SJCRH30 (cell line): ENCODE measurements around the gene MAOA. TPM values are rescaled to one million over a fixed set of nuclear protein-coding genes. Genes with fewer than 3 reads are reported as not detected.

Source experiments
- DNase-seq, 2 experiments: peaks; one replicate each; pipeline ENCODE4 v3.0.0-alpha.2; 2015 to 2020
- H3K27ac ChIP-seq: fragments of 250-450 bp; sonication (Bioruptor Pico); 2 replicates; pipeline ENCODE4 v1.5.1; 2020; ENCODE audit warnings: mild to moderate bottlenecking, moderate library complexity
- H3K27me3 ChIP-seq: fragments of 250-450 bp; sonication (Bioruptor Pico); 2 replicates; pipeline ENCODE4 v1.5.1; 2020; ENCODE audit warnings: mild to moderate bottlenecking, moderate library complexity
- H3K36me3 ChIP-seq: fragments of 250-450 bp; sonication (Bioruptor Pico); 2 replicates; pipeline ENCODE4 v1.5.1; 2020; ENCODE audit warnings: mild to moderate bottlenecking, moderate library complexity
- H3K4me1 ChIP-seq: fragments of 250-450 bp; sonication (Bioruptor Pico); 2 replicates; pipeline ENCODE4 v1.5.1; 2020; ENCODE audit warnings: mild to moderate bottlenecking, moderate library complexity
- H3K4me3 ChIP-seq: fragments of 250-450 bp; sonication (Bioruptor Pico); 2 replicates; pipeline ENCODE4 v1.5.1; 2020; ENCODE audit warnings: mild to moderate bottlenecking, moderate library complexity
- H3K9me3 ChIP-seq: fragments of 250-450 bp; sonication (Bioruptor Pico); replicated peaks from 2 replicates; pipeline ENCODE4 v1.5.1; 2020; ENCODE audit warnings: mild to moderate bottlenecking, moderate library complexity
- total RNA-seq: library from RNA; depleted of rRNA; stranded (reverse); fragments of >200 nt; shearing (Covaris generic); gene quantifications from 2 replicates; pipeline ENCODE4 v1.2.3, GENCODE V29; 2014

The MAOA gene
- total RNA-seq, 1 experiment from 2014 or later: 0.47 TPM

DNA sequence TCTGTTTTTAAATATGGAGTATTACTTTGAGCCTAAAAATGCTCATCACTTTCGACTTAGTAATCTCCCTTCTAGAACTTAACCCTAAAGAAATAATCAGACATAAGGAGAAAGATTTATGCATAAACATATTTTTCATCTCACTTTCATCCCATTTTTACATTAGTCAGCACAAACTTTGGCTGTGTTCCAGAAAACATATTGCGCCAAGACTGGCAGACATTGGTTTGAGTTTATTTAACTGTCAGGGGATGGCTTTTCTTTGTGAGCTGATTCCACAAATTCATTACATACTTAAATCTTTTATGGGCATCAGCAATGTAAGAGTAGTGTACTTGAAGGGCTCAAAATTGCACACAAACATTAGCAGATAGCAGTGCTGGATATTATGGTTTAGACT lies 23.7 kb downstream of the MAOA start:
- no peaks in the 10 kb centered on the region for H3K36me3 ChIP-seq
- H3K27ac ChIP-seq: no peak overlapping the region
- no peak overlapping the region for H3K4me3 ChIP-seq
- no peaks in the 10 kb centered on the region for H3K27me3 ChIP-seq
- no peak for DNase-seq
- no peaks in the 10 kb centered on the region for H3K9me3 ChIP-seq
- no peaks in the 10 kb centered on the region for H3K4me1 ChIP-seq

DNA sequence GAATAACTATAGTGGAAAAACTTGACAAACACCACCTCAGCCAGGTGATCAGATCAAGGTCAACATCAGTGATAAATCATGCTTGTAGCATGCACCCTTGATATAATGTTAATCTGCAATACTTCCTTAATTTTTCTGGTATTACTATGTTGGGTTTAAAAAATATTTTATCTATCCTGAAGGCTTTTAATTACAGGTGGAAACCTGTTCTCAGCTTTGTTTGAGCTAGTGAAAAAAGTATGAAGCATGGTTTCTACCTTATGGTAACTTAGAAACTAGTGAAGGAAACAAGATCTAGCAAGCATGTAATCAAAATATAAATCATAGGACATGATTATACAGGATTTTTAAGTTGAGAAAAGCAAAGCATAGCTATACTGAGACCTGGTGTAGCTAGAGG lies 26.6 kb downstream of the MAOA start:
- H3K36me3 ChIP-seq: no peaks in the 10 kb centered on the region
- no peak overlapping the region for H3K4me3 ChIP-seq
- no peaks in the 10 kb centered on the region for H3K4me1 ChIP-seq
- no peak overlapping the region for H3K27ac ChIP-seq
- H3K27me3 ChIP-seq: no peaks in the 10 kb centered on the region
- no peak for DNase-seq
- H3K9me3 ChIP-seq: no peaks in the 10 kb centered on the region

DNA sequence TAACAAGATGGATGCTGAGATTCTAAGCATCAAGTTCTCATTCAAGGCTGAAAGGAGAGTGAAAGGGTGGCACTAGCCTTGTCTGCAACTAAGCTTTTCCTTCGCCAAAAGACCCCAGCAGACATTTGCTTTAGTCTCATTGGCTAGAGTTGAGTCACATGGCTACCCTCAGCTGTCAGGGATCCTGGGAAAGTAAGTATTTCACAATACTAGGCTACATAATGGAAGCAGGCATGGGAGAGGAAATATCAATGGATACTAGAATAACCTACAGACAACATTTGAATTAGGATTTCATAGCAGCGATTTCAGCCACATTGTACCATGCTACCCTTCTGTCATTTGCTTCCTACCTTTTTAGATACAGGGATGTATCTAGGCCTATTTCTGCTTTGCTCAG lies 29.1 kb downstream of the MAOA start:
- Histone ChIP-seq H3K4me3 (no peak overlapping the region), H3K27ac (no peak overlapping the region), H3K27me3 (no peaks in the 10 kb centered on the region), H3K9me3 (no peaks in the 10 kb centered on the region), H3K36me3 (no peaks in the 10 kb centered on the region), H3K4me1 (no peaks in the 10 kb centered on the region)
- no peak for DNase-seq

DNA sequence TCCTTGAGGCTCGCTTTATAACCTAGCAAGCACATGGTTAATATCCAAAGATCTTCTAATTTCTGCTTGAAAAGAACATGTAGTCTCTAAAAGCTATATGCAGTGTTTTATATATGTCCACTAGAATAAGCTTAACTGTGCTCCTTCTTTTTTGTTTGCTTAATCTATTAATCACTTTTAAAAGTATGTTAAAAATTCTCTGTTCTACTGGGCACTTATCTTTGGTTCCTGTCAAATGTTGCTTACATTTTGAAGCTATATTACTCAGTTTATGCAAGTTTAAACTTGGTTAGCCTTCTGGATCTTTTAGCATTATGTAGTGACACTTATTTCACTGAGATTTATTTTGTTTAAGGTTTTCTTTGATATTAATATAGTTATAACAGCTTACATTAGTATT lies 32.5 kb downstream of the MAOA start:
- Histone ChIP-seq H3K4me3 (no peak overlapping the region), H3K27ac (no peak overlapping the region), H3K9me3 (no peaks in the 10 kb centered on the region), H3K36me3 (no peaks in the 10 kb centered on the region), H3K27me3 (no peaks in the 10 kb centered on the region), H3K4me1 (no peaks in the 10 kb centered on the region)
- DNase-seq: no peak

GRCh38 chrX:43693602-43694406 lies 37.7 kb downstream of the MAOA start:
- Histone ChIP-seq H3K9me3 (no peaks in the 10 kb centered on the region), H3K27me3 (no peaks in the 10 kb centered on the region), H3K27ac (no peak overlapping the region), H3K4me1 (no peaks in the 10 kb centered on the region), H3K36me3 (no peaks in the 10 kb centered on the region), H3K4me3 (no peak overlapping the region)
- no peak for DNase-seq

- Histone ChIP-seq H3K27ac (no peak overlapping the region), H3K4me3 (no peak overlapping the region), H3K9me3 (no peaks in the 10 kb centered on the region), H3K36me3 (no peaks in the 10 kb centered on the region), H3K4me1 (no peaks in the 10 kb centered on the region), H3K27me3 (no peaks in the 10 kb centered on the region)
- DNase-seq: no peak
These were observed 43.4 kb downstream of the MAOA start for GRCh38 chrX:43699475-43699874.

- Histone ChIP-seq H3K9me3 (no peaks in the 10 kb centered on the region), H3K4me3 (no peak overlapping the region), H3K27me3 (no peaks in the 10 kb centered on the region), H3K4me1 (no peaks in the 10 kb centered on the region), H3K27ac (no peak overlapping the region), H3K36me3 (no peaks in the 10 kb centered on the region)
- no peak for DNase-seq
These were observed 46.0 kb downstream of the MAOA start for GRCh38 chrX:43702079-43702524.

GRCh38 chrX:43702660-43703059 lies 46.6 kb downstream of the MAOA start:
- Histone ChIP-seq H3K27me3 (no peaks in the 10 kb centered on the region), H3K4me1 (no peaks in the 10 kb centered on the region), H3K36me3 (no peaks in the 10 kb centered on the region), H3K27ac (no peak overlapping the region), H3K4me3 (no peak overlapping the region), H3K9me3 (no peaks in the 10 kb centered on the region)
- DNase-seq: no peak

- H3K9me3 ChIP-seq: no peaks in the 10 kb centered on the region
- no peaks in the 10 kb centered on the region for H3K36me3 ChIP-seq
- H3K4me1 ChIP-seq: no peaks in the 10 kb centered on the region
- H3K27me3 ChIP-seq: no peaks in the 10 kb centered on the region
- no peak overlapping the region for H3K4me3 ChIP-seq
- no peak overlapping the region for H3K27ac ChIP-seq
- peak in 1 of 2 experiments; percentile 9 for DNase-seq
These were observed 47.2 kb downstream of the MAOA start for GRCh38 chrX:43703211-43703791.

DNA sequence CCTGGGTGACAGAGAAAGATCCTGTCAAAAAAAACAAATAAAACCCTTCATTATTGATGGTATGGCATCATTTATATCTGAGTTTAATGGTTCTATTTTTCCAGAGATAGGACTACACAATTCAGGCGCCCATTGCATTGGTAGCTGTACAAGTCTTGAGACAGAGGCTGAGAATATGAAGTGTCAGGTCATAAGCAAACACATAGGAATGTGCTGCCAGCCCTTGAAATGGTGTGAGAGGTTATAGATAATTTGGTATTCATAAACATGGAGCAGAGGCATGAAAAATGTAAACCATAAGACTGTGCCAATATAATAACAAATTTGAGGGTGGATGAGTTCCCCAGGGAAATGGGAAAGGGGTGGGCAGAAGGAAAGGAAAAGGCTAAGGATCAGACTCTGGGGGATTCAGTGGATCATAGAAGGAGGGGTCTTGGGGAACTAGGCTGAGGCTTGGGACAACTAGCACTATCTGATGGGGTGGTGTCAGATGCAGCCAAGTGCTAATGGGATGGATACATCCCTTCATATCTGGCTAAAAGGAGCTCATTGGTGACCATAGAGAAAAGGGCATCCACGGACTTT lies 50.8 kb downstream of the MAOA start:
- no peaks in the 10 kb centered on the region for H3K27me3 ChIP-seq
- H3K4me3 ChIP-seq: no peak overlapping the region
- no peaks in the 10 kb centered on the region for H3K9me3 ChIP-seq
- no peak overlapping the region for H3K27ac ChIP-seq
- H3K36me3 ChIP-seq: no peaks in the 10 kb centered on the region
- H3K4me1 ChIP-seq: no peaks in the 10 kb centered on the region
- no peak for DNase-seq

DNA sequence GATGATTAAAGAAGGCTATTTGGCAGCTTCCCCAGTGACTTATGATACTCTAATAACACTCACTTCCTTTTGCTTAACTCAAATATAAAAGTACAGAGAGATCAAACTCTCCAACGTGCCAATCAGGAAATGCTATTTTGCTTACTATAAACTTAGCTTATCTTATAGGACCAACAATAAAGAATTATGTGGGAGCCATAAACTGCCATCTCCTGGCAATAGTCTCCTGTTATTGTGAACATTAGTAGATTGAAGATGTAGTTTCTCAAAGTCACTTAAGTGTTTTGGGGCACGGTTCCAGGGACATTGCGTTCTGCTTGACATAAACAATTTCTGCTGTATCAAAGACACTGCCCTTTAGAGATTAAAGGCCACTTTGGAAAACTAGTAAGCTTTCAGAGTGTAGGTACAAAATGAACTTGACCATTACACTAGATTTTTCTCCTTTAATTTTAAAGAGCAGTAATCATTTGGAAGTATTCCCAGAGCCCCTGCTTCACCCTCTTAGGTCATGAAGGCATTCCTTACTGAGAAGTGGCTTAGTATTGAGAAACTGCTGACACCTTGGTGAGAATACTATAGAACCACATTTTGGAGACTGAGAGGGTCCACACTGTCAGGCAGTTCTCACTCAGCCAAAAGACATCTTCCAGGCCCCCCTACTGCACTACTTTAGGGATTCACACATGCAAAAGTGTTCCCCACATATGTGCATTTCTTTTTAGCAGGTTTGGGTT lies 51.9 kb downstream of the MAOA start:
- Histone ChIP-seq H3K9me3 (no peaks in the 10 kb centered on the region), H3K4me3 (no peak overlapping the region), H3K36me3 (no peaks in the 10 kb centered on the region), H3K4me1 (no peaks in the 10 kb centered on the region), H3K27ac (no peak overlapping the region), H3K27me3 (no peaks in the 10 kb centered on the region)
- DNase-seq: no peak

DNA sequence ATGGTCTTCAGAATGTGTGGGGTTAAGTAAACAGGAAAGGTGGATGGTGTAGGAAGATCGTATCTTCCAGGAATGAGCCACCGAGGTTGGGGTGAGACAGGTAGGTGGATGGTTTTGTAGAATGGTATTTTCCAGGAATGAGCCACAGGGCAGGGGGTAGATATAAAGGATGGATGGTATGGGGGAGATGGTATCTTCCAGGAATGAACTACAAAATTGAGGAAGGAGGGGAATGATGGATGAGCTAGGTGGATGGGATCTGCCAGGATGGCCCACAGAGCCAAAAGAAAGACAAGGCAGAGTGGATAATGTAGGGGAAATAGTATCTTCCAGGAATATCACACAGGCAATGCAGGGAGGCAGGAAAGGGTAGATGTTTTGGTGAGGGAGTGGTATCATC lies 60.0 kb downstream of the MAOA start:
- no peaks in the 10 kb centered on the region for H3K36me3 ChIP-seq
- no peaks in the 10 kb centered on the region for H3K4me1 ChIP-seq
- H3K27ac ChIP-seq: no peak overlapping the region
- H3K4me3 ChIP-seq: no peak overlapping the region
- no peaks in the 10 kb centered on the region for H3K27me3 ChIP-seq
- H3K9me3 ChIP-seq: no peaks in the 10 kb centered on the region
- DNase-seq: no peak

GRCh38 chrX:43716696-43717095 lies 60.6 kb downstream of the MAOA start:
- H3K4me1 ChIP-seq: no peaks in the 10 kb centered on the region
- H3K36me3 ChIP-seq: no peaks in the 10 kb centered on the region
- H3K27me3 ChIP-seq: no peaks in the 10 kb centered on the region
- H3K9me3 ChIP-seq: no peaks in the 10 kb centered on the region
- DNase-seq: no peak
- H3K4me3 ChIP-seq: no peak overlapping the region
- H3K27ac ChIP-seq: no peak overlapping the region

DNA sequence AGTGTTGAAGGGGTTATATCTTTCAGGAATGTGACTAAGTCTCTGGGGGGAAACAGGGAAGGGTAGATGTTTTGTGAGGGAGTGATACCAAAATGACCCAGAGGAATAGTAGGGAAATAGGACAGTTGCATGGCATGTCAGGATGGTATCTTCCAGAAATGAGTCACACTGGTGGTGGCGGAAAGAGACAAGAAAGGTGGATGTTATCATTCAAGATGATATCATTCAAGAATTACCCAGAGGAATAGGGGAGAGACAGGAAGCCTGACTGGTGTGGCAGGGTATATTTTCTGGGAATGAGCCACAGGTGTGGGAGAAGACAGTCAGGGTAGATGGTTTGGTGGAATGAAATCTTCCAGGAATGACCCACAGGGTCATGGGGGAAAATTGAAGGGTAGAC lies 61.1 kb downstream of the MAOA start:
- H3K36me3 ChIP-seq: no peaks in the 10 kb centered on the region
- no peaks in the 10 kb centered on the region for H3K4me1 ChIP-seq
- no peak overlapping the region for H3K27ac ChIP-seq
- DNase-seq: no peak
- no peaks in the 10 kb centered on the region for H3K9me3 ChIP-seq
- H3K4me3 ChIP-seq: no peak overlapping the region
- no peaks in the 10 kb centered on the region for H3K27me3 ChIP-seq

- Histone ChIP-seq H3K4me3 (no peak overlapping the region), H3K9me3 (no peaks in the 10 kb centered on the region), H3K27ac (no peak overlapping the region), H3K27me3 (no peaks in the 10 kb centered on the region), H3K36me3 (no peaks in the 10 kb centered on the region), H3K4me1 (no peaks in the 10 kb centered on the region)
- DNase-seq: no peak
These were observed 62.0 kb downstream of the MAOA start for GRCh38 chrX:43718081-43718480.
